ENCODE measurements around the gene CRYBG2.
"Not testable (repeated sequence)": the region's sequence is repeated elsewhere in the genome, so short reads cannot be mapped to it uniquely, and the experiment has no call there.

Gene CRYBG2, protein sequence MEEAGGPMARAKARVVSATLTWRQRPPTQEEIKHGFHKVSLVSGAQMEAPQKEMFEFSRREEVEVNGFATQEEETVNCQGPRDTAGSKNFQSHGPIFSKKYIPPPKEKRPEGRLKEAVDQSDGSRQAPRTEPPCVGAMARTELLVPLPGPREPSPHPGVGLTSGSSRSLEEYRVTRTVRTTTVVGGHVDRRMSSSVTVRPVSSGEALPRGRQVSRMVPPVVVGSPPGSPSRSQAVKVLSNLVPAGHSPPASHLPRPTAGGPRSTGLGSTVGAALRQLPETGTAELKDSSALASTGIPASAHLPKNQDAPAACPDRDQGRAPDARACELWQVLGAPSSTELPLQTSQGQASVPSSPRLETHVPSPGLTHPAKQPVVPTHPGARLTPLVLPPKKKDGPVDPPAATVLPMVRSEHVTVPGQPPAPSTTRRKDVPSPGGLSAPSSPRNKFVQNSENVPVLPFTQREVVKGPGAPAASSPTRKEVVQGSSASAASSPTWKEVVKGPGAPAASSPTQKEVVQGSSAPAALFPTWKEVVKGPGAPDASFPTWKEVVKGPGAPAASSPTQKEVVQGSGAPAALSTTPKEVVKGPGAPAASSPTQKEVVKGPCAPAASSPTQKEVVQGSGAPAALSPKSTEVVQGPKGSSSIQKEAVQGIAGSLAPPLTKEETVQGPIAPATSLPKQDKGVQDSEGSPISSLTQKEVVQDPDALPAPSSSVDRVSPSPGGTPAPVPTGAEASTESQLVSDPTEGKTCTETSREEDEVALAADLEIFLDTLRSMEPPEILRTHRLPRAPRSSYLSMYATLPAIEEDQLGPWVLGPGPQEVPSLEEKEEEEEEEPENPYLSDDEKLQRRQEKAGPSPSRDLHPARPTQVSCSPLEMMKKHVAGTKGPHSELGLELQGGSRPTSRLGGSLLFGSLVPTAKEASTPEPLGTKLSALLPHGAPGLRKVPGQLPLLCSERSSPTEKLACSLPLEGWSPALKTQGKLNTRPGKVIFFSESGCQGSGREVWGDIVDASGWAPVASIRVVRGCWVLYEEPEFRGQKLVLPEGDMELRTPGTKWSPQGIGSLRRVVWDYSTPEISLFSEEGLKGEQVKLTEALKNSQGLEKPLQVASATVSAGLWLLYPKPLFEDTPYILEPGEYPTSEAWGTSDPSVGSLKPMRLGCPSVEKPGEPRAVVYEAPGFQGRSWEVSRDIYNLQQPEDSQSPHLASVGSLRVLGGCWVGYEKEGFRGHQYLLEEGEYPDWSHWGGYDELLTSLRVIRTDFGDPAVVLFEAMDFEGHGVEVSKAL (N-terminal part only)

DNA sequence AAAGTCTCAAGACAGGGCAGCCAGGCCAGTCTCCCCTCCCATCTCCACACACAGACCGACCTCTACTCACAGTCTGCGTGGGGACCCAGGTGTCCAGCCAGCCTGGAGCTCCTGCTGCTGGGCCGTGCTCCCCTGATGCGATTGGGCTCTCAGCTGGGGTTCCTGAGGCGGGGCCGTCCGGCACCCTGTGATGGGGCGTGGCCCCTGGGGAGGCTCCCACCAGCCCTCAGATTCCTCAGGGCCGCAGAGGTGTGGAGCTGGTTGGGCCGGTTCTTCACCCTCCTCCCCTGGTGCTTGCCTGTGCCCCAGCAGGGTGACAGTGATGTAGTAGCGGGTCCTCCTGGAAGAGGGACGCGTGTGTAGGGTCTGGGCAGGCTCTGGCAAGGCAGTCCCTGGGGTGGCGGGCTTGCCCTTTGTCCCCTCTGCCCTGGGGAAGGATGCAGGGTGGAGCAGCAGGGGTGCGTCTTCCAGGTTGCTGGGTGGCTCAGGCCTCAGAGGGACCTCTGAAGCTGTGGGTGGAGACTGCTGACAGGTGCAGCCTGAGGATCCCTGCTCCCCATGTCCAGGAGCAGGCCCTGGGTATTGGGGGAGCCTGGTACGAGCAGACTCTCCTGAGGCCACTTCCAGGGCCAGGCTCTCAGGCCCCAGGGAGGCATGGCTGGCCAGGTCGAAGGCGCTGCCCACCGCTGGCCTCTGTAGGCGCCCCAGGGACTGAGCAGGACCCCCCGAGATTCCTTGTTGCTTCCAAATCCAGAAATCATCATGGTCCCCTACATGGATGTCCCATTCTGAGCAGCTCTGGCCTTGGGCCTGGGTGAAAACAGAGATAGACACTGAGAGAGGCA is at the start of gene CRYBG2:
Gene CRYBG2, minus strand, starts transcription at position 155 of the 845 bp plus-strand sequence. CDS start 7,473 bp downstream, outside the sequence.
- no peak for DNase-seq (ENCODE audit: low read depth in 2 of 2)

GRCh38 chr1:26403656-26404055 is 49.7 kb upstream of the CRYBG2 start:
- DNase-seq (ENCODE audit: low read depth in 2 of 2) = no peak

DNA sequence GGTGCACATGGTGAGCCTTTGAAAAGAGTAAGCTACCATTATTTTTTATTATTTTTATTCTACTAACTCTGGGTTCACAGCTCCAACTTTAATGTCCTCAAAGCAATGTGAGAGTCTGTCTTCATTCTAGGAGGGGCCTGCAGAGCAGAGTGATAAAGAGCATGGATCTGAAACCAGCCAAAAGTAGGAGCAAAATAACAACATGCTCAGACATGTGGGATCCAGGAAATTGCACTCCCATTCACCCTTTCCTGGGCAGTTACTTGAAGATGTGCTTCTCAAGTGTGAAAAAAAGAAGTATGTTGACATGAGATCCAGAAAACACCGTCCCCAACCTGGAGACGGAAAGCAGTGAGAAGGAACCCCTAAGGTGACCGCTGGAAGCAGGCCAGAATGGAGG is 48.0 kb upstream of the CRYBG2 start:
- DNase-seq (ENCODE audit: low read depth in 2 of 2) = no peak

DNA sequence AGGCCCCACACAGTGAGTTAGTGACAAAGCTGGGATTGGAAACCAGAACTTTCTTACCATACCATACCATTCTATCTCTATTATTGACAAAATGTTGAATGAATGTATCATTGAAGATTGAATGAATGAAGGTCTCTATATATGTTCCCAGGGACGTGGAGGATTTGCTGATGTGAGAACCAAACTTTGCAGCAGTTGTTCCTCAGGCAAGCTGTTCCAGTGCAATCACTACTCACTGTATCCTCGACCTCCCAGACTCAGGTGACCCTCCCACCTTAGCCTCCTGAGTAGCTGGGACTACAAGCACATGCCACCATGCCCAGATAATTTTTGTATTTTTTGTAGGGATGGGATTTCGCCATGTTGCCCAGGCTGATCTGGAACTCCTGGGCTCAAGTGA is 45.1 kb upstream of the CRYBG2 start:
- DNase-seq (ENCODE audit: low read depth in 2 of 2) = no peak

- DNase-seq (ENCODE audit: low read depth in 2 of 2) = no peak
Observed at GRCh38 chr1:26395754-26396153, 41.8 kb upstream of the CRYBG2 start.

- no peak for DNase-seq (ENCODE audit: low read depth in 2 of 2)
Observed at GRCh38 chr1:26391450-26391849, 37.5 kb upstream of the CRYBG2 start.

- DNase-seq (ENCODE audit: low read depth in 2 of 2) = no peak
Observed at GRCh38 chr1:26389604-26390247, 35.8 kb upstream of the CRYBG2 start.

- DNase-seq (ENCODE audit: low read depth in 2 of 2) = no peak
Observed at GRCh38 chr1:26388791-26389445, 35.0 kb upstream of the CRYBG2 start.

DNA sequence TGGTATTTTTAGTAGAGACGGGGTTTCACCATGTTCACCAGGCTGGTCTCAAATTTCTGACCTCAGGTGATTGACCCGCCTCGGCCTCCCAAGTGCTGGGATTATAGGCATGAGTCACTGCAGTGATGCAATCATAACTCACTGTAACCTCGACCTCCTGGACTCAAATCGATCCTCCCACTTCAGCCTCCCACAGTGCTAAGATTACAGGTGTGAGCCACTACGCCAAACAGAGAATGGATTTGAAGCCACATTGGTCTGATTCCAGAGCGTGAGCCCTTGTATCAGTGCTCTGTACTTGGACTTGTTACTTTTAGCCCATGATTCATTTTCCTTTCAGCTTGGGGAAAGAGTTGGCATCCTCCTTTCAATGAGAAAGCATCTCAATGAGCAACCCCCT is 33.5 kb upstream of the CRYBG2 start:
- DNase-seq (ENCODE audit: low read depth in 2 of 2) = no peak

DNA sequence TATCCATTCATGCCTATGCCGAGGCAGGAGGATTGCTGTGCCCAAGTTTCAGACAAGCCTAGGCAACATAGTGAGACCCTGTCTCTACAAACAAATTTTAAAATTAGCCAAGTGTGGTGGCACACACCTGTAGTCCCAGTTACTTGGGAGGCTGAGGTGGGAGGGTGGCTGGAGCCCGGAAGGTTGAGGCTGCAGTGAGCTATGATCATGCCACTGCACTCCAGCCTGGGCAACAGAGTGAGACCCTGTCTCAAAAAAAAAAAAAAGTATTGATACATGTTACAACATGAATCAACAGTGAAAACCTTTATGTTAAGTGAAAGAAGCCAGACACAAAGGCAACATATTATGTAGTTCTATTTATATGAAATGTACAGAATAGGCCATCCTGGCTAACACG is 31.1 kb upstream of the CRYBG2 start:
- DNase-seq (ENCODE audit: low read depth in 2 of 2) = not testable (repeated sequence)

- no peak for DNase-seq (ENCODE audit: low read depth in 2 of 2)
Observed at GRCh38 chr1:26384076-26384475, 30.1 kb upstream of the CRYBG2 start.

DNA sequence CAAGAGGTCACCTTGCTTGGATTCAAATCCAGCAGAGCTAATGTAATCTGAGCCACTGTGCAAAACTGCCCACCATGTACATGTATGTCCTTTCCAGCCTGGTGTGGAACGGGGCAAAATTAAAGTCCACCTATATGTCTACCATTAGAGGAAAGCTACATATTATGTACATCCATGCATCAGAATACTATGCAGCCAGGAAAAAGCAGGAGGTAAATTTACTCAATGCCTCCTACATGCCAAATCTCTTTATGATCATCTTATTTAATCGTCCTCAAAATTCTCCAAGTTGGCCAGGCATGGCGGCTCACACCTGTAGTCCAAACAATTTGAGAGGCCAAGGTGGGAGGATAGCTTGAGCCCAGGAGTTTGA is 24.9 kb upstream of the CRYBG2 start:
- DNase-seq (ENCODE audit: low read depth in 2 of 2) = no peak

DNA sequence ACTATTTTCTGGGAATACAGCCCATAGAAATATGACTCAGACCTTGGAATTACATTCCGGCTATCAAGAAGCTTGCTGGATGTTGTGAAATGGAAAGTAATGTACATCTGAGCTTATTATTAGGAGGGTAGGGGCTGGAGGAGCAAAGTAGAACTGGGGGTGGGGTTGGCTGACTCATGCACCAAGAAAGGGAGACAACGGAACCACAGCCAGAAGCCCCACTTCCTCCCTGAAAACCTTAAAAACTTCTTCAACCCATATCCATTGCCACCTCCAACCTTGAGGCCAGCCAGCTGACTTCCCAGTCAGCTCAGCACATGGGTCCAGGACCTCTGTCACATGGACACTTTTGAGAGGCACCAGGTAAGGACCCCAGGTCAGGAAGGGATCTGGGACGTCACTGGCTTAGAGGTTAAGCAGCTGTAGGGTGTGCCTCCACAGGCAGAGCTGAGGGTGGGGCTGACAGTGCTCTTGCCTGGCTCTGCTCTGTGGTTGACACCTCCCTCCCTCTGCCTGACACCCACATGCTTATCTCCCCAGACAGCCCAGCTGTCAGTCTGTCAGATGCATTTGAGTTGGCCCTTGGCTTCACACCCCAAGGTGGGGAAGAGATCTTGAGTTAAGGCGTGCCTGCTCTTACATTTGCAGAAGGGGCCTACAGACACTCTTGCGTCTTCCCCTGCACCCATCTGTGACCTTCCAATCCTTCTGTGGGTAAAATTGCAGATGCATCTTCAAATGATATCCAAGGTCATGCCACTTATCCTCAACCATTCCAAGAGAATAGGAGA is 24.4 kb upstream of the CRYBG2 start:
- peak; percentile 98 for DNase-seq (ENCODE audit: low read depth in 2 of 2)

GRCh38 chr1:26376050-26376449 is 22.1 kb upstream of the CRYBG2 start:
- DNase-seq (ENCODE audit: low read depth in 2 of 2) = no peak

- no peak for DNase-seq (ENCODE audit: low read depth in 2 of 2)
Observed at GRCh38 chr1:26375081-26375480, 21.2 kb upstream of the CRYBG2 start.

DNA sequence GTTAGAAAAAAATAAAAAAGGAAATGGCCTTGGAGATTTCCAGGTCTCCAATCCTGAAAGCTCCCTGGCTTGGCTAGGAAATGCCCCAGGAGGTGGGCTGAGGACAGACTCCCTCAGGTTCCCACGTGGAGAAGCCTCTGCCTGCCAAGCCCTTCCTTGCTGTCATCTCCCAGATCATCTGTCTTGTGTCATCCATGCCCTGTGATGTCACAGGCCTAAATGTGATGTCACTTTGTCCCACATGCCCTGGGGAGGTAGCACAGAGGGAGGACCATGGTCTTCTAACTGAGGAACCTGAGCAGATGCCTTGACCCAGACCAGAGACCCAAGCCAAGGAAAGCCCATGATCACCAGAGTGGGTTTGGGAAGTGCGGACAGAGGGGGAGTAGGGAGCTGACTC is 20.4 kb upstream of the CRYBG2 start:
- not testable (repeated sequence) for DNase-seq (ENCODE audit: low read depth in 2 of 2)

DNA sequence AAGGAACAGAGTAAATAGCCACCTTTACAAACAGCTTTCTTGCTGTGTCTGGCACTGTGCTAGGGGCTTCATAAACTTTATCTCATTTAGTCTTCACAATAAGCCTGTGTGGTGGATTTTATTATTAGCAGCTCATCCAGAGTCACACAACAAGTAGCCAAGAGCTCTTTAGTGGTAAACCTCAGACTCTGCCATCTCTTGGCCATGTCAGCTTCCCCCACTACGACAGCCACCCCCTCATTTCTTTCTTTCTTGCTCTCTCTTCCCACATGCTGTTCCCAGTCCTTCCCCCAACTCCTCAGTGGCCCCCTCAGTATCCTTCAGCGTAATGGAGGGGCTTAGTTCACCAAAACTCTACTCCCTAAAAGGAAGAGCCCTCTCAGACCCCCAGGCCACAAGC is 19.9 kb upstream of the CRYBG2 start:
- DNase-seq (ENCODE audit: low read depth in 2 of 2) = no peak

DNA sequence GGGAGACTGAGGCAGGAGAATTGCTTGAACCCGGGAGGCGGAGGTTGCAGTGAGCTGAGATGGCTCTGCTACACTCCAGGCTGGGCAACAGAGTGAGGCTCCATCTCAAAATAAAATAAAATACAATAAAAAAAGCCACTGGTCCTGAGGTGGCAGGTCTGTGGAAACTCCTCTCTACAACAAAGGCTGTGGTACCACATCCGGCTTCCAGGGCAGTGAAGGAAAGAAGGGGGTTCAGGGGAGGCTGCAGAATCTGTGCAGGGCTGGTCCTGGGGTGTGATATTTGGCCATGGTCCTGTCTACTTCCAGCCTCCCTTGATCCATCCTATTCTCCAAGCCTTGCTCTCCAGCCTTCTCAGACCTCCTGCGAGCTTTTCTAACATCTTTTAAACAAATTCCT is 19.4 kb upstream of the CRYBG2 start:
- DNase-seq (ENCODE audit: low read depth in 2 of 2) = no peak

DNA sequence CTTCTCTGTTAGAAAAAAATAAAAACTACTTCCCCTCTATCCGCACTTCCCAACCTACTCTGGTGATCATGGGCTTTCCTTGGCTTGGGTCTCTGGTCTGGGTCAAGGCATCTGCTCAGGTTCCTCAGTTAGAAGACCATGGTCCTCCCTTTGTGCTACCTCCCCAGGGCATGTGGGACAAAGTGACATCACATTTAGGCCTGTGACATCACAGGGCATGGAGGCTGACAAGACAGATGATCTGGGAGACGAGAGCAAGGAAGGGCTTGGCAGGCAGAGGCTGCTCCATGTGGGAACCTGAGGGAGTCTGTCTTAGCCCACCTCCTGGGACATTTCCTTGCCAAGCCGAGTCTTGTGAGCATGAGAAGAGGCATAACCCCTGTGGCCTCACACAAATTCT is 18.7 kb upstream of the CRYBG2 start, which contains the start of gene ZNF683:
Gene ZNF683, minus strand, starts transcription at position 140 of the 400 bp plus-strand sequence. CDS start 4,179 bp downstream, outside the sequence.
- not testable (repeated sequence) for DNase-seq (ENCODE audit: low read depth in 2 of 2)
